Spinal cord (tissue), 10 donors: Measurements from ENCODE around the gene TKT. TPM values are rescaled to one million over a fixed set of nuclear protein-coding genes. Genes with fewer than 3 reads are reported as not detected.

Experiments
- DNase-seq, 6 donors: peaks; one replicate each; pipeline versions ENCODE4 v3.0.0 to v3.0.0-alpha.2; 2013 to 2015; ENCODE audit warnings: low spot score in 6 of 6, low read depth in 4 of 6
- H3K27ac ChIP-seq: one replicate; pipeline ENCODE4 v1.5.1; 2013; ENCODE audit warnings: low read depth, low read length, control low read depth
- H3K27me3 ChIP-seq: one replicate; pipeline ENCODE4 v1.6.1; 2013; ENCODE audit warnings: low read length; ENCODE audit not compliant: control insufficient read depth, insufficient read depth
- H3K36me3 ChIP-seq: one replicate; pipeline ENCODE4 v1.6.1; 2013; ENCODE audit warnings: low read length; ENCODE audit not compliant: control insufficient read depth, insufficient read depth
- H3K4me1 ChIP-seq: one replicate; pipeline ENCODE4 v1.6.1; 2013; ENCODE audit warnings: low read length; ENCODE audit not compliant: control insufficient read depth, insufficient read depth
- H3K4me3 ChIP-seq: one replicate; pipeline ENCODE4 v1.5.1; 2013; ENCODE audit warnings: low read depth, low read length, control low read depth
- H3K9me3 ChIP-seq: one replicate; pipeline ENCODE4 v1.6.1; 2013; ENCODE audit warnings: low read length; ENCODE audit not compliant: control insufficient read depth, insufficient read depth
- WGBS: methylation state at CpG from one replicate; pipeline ENCODE4 v1.1.5; 2013; ENCODE audit warnings: missing lambda C conversion rate; ENCODE audit not compliant: insufficient coverage; 5-methylcytosine and 5-hydroxymethylcytosine counted together
- polyA plus RNA-seq, 2 donors: library from polyadenylated mRNA; unstranded; fragments of 120-200 nt; gene quantifications; one replicate each; pipeline ENCODE4 v1.2.1, GENCODE V29; 2013; ENCODE audit not compliant: insufficient read length in 2 of 2
- total RNA-seq, 2 donors: library from RNA; depleted of rRNA in 1 of 2; stranded (reverse); fragments of 120-200 nt in 1 of 2; fragments of >200 nt in 1 of 2; gene quantifications; one replicate each; pipeline versions ENCODE4 v1.2.3 to v1.2.4, GENCODE V29; 2013 to 2014
- donor health status: healthy.

Gene TKT
- total and polyA plus RNA-seq, 4 donors: 118 to 170 (median 148) TPM

DNA sequence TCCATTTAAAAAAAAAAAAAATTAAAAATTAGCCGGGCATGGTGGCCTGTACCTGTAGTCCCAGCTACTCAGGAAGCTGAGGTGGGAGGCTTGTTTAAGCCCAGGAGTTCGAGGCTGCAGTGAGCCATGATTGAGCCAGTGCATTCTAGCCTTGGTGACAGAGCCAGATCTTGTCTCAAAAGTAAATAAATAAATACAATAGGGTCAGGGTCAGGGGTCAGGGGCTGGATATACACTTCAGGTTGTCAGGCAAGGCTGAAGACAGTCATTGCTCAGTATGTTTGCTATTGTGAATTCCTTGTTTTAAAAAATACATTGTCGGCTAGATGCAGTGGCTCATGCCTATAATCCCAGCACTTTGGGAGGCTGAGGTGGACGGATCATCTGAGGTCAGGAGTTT, 8.1 kb upstream of the TKT start:
- H3K27me3 ChIP-seq: no peaks in the 10 kb centered on the region
- H3K4me3 ChIP-seq: no peak overlapping the region
- DNase-seq: no peak
- 80% methylated on average over 2 of the region's 4 CpGs for WGBS
- peaks cover 19% of the 10 kb centered on the region for H3K4me1 ChIP-seq
- H3K36me3 ChIP-seq: no peaks in the 10 kb centered on the region
- H3K27ac ChIP-seq: no peak overlapping the region
- H3K9me3 ChIP-seq: no peaks in the 10 kb centered on the region

DNA sequence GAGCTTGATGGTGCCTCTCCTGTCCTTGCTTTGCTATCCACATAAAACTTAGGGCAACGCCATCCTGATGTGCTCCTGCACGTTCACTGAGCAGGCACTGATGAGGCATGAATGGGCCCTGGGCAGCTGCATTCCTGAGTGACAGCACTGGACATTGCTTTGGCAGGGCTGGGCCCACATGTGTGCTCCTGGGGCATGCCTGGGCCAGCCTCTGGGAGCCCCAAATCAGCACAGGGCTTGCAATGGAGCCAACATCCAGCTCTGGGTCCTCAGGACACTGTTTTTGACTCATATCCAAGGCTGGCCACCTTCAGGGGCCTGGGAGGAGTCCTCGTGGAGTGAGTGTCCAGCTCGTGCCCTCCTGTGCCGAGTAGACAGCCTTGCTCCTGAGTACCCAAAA, 5.9 kb upstream of the TKT start:
- H3K9me3 ChIP-seq: no peaks in the 10 kb centered on the region
- DNase-seq: no peak
- H3K4me3 ChIP-seq: no peak overlapping the region
- 56% methylated on average over 4 of the region's 5 CpGs for WGBS
- H3K4me1 ChIP-seq: peaks cover 25% of the 10 kb centered on the region
- no peaks in the 10 kb centered on the region for H3K36me3 ChIP-seq
- H3K27me3 ChIP-seq: no peaks in the 10 kb centered on the region
- H3K27ac ChIP-seq: no peak overlapping the region

DNA sequence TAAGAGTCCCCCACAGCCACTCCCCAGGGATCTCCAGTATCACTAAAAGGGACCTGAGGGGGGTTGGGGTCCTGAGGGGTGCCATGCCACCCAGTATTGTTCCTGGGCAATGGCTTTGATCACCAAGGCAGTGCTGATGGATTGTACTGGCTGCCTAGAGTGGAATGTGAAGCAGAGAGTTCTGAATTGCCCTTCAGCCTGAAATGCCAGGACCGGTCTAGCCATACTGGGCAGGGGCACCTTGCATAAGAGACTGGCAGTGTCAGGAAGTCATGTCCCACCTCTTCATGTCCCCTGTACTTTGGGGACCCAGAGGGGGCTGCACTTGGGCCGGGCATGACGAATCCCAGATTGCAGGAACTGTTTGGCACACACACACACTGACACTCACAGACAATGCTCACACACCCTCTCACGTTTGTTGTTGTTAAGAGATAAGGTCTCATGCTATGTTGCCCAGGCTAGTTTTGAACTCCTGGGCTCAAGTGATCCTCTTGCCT, 4.5 kb upstream of the TKT start:
- WGBS: 78% methylated on average over 3 of the region's 4 CpGs
- peaks cover 29% of the 10 kb centered on the region for H3K4me1 ChIP-seq
- H3K27ac ChIP-seq: no peak overlapping the region
- DNase-seq: no peak
- no peaks in the 10 kb centered on the region for H3K9me3 ChIP-seq
- H3K27me3 ChIP-seq: no peaks in the 10 kb centered on the region
- H3K36me3 ChIP-seq: no peaks in the 10 kb centered on the region
- H3K4me3 ChIP-seq: no peak overlapping the region

DNA sequence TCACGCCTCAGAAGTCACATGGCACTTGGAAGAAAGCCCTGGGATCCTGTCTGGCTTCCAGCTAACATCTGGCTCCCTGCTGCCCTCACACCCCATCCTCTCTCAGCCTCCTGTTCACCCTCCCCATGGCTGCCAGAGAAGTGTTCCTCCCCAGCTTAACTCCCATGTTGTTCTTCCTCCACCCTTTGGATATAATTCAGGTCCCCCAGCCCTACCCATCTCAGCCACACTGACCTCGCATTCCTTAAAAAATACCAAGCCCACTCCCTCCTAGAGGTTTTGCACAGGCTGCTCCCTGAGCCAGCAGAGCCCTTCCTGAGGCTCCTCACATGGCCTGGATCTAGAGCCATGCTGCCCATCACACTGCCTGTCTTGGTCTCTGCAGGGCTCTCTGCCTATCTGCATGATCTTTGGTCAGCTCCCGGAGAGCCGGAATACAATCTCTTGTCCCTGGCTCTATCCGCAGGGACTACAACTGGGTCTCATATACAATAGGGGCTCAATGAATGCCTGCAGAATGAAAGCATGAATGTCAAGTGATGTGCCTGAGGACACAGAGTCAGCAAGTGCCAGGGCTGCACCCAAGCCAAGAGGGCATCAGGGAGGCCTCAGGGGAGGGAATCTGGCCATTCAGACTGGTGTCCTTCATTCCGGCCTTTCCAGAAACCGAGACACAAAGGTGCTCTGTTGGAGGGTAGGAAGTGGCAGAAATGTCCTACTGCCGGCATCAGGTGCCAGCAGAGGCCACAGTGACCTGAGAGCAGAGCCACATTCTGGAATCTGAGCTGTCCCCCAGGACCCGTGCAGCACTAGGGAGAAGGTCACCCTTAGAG, 3.8 kb upstream of the TKT start:
- Histone ChIP-seq H3K27me3 (no peaks in the 10 kb centered on the region), H3K27ac (peak overlapping the region; percentile 3), H3K4me1 (peaks cover 34% of the 10 kb centered on the region), H3K36me3 (no peaks in the 10 kb centered on the region), H3K4me3 (no peak overlapping the region), H3K9me3 (no peaks in the 10 kb centered on the region)
- peak in 1 of 6 donors; percentile 38 for DNase-seq
- WGBS: 59% methylated on average over 9 of the region's 9 CpGs

DNA sequence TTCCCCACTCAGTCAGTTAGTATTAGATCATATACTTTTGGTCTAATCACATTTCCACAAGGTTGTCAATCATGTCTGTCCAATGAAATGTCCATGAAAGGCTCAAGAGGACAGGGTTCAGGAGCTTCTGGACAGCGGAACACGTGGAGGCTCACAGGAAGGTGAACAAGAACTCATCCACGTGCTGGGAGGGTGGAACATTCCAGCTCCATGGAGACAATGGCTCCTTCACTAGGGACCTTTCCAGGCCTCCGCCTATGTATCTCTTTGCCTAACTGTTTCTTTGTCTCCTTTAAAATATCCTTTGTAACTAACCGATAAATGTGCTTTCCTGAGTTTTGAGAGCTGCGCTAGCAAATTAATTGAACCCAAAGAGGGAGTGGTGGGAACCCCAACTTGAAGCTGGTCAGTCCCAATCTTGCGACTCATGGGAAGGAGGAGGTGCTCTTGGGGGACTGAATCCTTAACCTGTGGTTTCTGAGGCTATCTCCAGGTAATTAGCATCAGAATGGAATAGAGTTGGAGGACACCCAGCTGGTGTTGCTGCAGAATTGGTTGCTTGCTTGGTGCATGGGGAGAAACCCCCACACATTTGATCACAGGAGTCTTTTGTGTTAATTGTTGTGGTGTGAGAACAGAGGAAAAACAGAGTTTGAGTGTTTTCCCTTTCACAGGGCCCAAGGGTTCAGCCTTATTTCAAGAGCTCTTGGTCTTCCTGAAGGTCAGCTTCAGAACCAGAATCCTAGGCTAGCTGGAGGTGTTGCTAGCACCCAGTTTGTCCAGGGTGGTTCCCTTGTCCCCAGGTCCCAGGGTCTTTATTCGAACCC, 3.0 kb upstream of the TKT start:
- H3K9me3 ChIP-seq: no peaks in the 10 kb centered on the region
- H3K36me3 ChIP-seq: no peaks in the 10 kb centered on the region
- 64% methylated on average over 5 of the region's 8 CpGs for WGBS
- H3K27ac ChIP-seq: peak overlapping the region; percentile 3
- H3K27me3 ChIP-seq: no peaks in the 10 kb centered on the region
- H3K4me1 ChIP-seq: peaks cover 42% of the 10 kb centered on the region
- no peak for DNase-seq
- H3K4me3 ChIP-seq: no peak overlapping the region

DNA sequence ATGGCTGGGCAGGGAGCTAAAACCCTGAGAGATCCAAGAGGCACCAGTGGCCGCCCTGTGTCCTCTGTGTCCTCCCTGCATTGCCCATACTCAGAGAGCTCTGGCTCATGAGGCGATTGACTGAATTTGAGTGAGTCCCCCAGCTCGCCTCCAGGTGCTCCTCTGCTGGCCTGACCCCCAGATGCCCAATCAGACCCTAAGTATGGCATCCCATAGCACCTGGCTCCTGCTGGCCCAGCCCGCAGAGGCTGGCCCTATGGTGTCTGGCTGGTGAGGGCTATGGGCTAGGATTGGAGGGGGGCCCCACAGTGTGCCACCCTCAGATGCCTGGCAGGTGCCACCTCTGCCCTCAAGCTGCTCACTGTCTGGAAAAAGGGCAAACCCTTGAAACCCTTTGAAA, 1.6 kb upstream of the TKT start:
- 99% methylated on average over 4 of the region's 4 CpGs for WGBS
- Histone ChIP-seq H3K27ac (no peak overlapping the region), H3K4me1 (peaks cover 53% of the 10 kb centered on the region), H3K9me3 (no peaks in the 10 kb centered on the region), H3K4me3 (no peak overlapping the region), H3K36me3 (peaks cover 3% of the 10 kb centered on the region), H3K27me3 (no peaks in the 10 kb centered on the region)
- no peak for DNase-seq

DNA sequence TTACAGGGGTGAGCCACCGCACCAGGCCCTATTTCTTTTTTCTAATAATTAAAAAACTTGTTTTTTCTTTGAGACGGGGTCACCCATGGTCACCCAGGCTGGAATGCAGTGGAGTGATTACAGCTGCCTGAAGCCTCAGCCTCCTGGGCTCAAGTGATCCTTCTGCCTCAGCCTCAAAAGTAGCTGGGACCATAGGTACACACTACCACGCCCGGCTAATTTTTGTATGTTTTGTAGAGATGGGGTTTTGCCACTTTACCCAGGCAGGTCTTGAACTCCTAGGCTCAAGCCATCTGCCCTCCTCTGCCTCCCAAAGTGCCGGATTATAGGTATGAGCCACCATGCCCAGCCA, 858 bp upstream of the TKT start:
- Histone ChIP-seq H3K36me3 (peaks cover 3% of the 10 kb centered on the region), H3K27me3 (no peaks in the 10 kb centered on the region), H3K4me1 (peaks cover 52% of the 10 kb centered on the region), H3K27ac (no peak overlapping the region), H3K9me3 (no peaks in the 10 kb centered on the region), H3K4me3 (peak overlapping the region; percentile 72)
- no peak for DNase-seq
- WGBS: 80% methylated on average over 1 of the region's 5 CpGs

DNA sequence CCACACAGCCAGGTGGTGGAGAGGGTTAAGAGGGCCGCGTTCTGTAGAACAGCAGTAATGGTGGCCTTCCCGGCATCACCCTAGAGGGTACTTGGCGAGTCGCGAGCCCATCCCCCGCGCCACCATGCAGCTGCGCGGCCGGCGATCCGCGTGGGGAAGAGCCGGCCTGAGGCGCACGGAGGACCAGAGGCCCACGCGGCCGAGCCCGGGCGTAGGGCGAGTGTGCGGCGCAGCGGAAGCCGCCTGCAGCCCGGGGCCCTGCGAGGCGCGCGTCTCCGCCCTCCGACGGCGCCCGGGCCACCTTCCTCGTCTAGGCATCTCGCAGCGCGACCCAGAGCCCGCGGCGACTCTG, 423 bp downstream of the TKT start:
- WGBS: under 1% methylated on average over 44 of the region's 44 CpGs
- Histone ChIP-seq H3K36me3 (peaks cover 3% of the 10 kb centered on the region), H3K4me1 (peaks cover 55% of the 10 kb centered on the region), H3K9me3 (no peaks in the 10 kb centered on the region), H3K4me3 (peak overlapping the region; percentile 72), H3K27ac (peak overlapping the region; percentile 63), H3K27me3 (no peaks in the 10 kb centered on the region)
- peak in 1 of 6 donors; percentile 74 for DNase-seq

DNA sequence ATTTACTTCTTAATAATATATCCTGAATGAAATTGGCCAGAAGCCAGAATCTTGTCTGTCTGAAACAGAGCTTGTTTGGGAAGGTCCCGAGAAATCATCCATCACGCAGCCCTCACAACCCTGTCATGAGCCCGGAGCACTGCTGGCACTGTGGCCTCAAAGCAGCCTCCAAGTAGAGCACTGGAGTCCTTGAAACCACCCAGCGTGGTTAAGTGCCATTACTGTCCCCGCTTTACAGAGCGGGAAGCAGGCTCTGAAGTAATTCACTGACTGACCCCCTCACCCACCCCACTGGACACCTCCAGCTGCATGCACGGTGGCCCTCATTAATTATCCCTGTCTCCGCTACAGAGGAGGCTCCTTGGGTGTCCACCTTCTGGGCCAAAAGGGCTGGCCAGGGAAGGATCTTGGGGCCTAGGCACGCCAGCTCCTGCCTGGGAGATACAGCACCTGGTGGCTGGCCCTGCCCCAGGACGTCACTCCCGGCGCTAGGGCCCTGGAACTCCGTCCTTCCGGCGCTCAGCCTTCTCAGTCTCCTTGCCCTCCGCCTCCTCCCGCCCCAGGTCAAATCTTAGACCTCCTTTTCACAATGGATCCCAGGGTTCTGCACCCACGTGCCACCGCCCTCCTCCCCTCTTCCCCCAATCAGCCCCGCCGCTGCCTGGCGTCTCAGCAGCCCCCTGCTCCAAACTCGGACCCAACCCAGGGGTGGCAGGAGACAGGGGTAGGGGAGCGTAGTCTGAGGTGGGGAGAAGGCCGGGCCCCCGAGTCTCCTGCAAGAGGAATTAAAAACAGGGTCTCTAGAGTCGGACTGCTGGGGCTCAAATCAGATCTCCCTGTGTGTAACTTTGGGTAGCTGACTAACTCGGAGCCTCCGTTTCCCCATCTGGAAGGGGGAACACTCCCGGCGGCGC, 1.1 kb downstream of the TKT start:
- Histone ChIP-seq H3K36me3 (peaks cover 6% of the 10 kb centered on the region), H3K9me3 (no peaks in the 10 kb centered on the region), H3K27me3 (no peaks in the 10 kb centered on the region), H3K4me3 (peak overlapping the region; percentile 72), H3K27ac (peak overlapping the region; percentile 63), H3K4me1 (peaks cover 54% of the 10 kb centered on the region)
- peak in 3 of 6 donors; percentile 31 to 80 (median 72) for DNase-seq
- WGBS: 2% methylated on average over 29 of the region's 32 CpGs
